Astrocyte (in vitro differentiated cells and primary cell): ENCODE data around the gene DNAH17. TPM values are rescaled to one million over a fixed set of nuclear protein-coding genes. Genes with fewer than 3 reads are reported as not detected.

Experiments
- DNase-seq: peaks from one replicate; pipeline ENCODE4 v3.0.0-alpha.2; 2010; ENCODE audit warnings: low read depth
- FAIRE-seq: peaks from 2 replicates; lab custom pipeline; 2011; peaks lifted over from hg19 to GRCh38; lab: Jason Lieb, UNC
- H2AFZ ChIP-seq: 2 replicates; pipeline ENCODE4 v1.6.0; 2012; ENCODE audit warnings: low read depth, low read length, inconsistent platforms
- H3K27ac ChIP-seq: 2 replicates; pipeline ENCODE4 v1.5.1; 2011; ENCODE audit warnings: low read depth, low read length, inconsistent platforms
- H3K27me3 ChIP-seq: 2 replicates; pipeline ENCODE4 v1.6.0; 2011; ENCODE audit warnings: low read length, inconsistent platforms; ENCODE audit not compliant: insufficient read depth
- H3K36me3 ChIP-seq: 2 replicates; pipeline ENCODE4 v1.5.1; 2011; ENCODE audit warnings: low read length, inconsistent platforms; ENCODE audit not compliant: insufficient read depth
- H3K4me1 ChIP-seq: 2 replicates; pipeline ENCODE4 v1.5.1; 2011; ENCODE audit warnings: low read length, inconsistent platforms; ENCODE audit not compliant: insufficient read depth
- H3K4me2 ChIP-seq: 2 replicates; pipeline ENCODE4 v1.6.0; 2012; ENCODE audit warnings: low read length, inconsistent platforms
- H3K4me3 ChIP-seq: 2 replicates; pipeline ENCODE4 v1.5.1; 2011; ENCODE audit warnings: low read depth, mild to moderate bottlenecking, low read length, inconsistent platforms; ENCODE audit not compliant: insufficient read depth
- H3K79me2 ChIP-seq: 2 replicates; pipeline ENCODE4 v1.6.0; 2012; ENCODE audit warnings: mild to moderate bottlenecking, low read length, inconsistent platforms; ENCODE audit not compliant: insufficient read depth
- H3K9ac ChIP-seq: 2 replicates; pipeline ENCODE4 v1.6.0; 2012; ENCODE audit warnings: mild to moderate bottlenecking, low read length, inconsistent platforms
- H3K9me3 ChIP-seq: 2 replicates; pipeline ENCODE4 v1.5.1; 2012; ENCODE audit warnings: low read depth, mild to moderate bottlenecking, low read length, inconsistent platforms; ENCODE audit not compliant: insufficient read depth
- H4K20me1 ChIP-seq: 2 replicates; pipeline ENCODE4 v1.6.0; 2012; ENCODE audit warnings: low read length, inconsistent platforms; ENCODE audit not compliant: insufficient read depth
- H3K27ac Mint-ChIP-seq: one replicate; pipeline ENCODE4 v1.8.0; 2021; ENCODE audit warnings: mild to moderate bottlenecking, mixed read lengths; ENCODE audit not compliant: unreplicated experiment
- H3K27me3 Mint-ChIP-seq: one replicate; pipeline ENCODE4 v1.8.0; 2021; ENCODE audit warnings: low read depth, mixed read lengths; ENCODE audit not compliant: unreplicated experiment
- H3K36me3 Mint-ChIP-seq: one replicate; pipeline ENCODE4 v1.8.0; 2021; ENCODE audit warnings: low read depth, mixed read lengths; ENCODE audit not compliant: unreplicated experiment
- H3K4me1 Mint-ChIP-seq: one replicate; pipeline ENCODE4 v1.8.0; 2021; ENCODE audit warnings: low read depth, mixed read lengths; ENCODE audit not compliant: unreplicated experiment
- H3K4me3 Mint-ChIP-seq: one replicate; pipeline ENCODE4 v1.8.0; 2021; ENCODE audit warnings: mild to moderate bottlenecking, moderate library complexity, mixed read lengths; ENCODE audit not compliant: unreplicated experiment
- H3K9me3 Mint-ChIP-seq: one replicate; pipeline ENCODE4 v1.8.0; 2021; ENCODE audit warnings: mild to moderate bottlenecking, mixed read lengths; ENCODE audit not compliant: unreplicated experiment
- CTCF ChIP-seq: IDR thresholded peaks from 2 replicates; pipeline ENCODE4 v1.5.1; 2011; ENCODE audit warnings: low read depth, mild to moderate bottlenecking, inconsistent platforms, low read length, moderate library complexity; ENCODE audit not compliant: insufficient read depth
- EZH2 ChIP-seq: IDR thresholded peaks from 2 replicates; pipeline ENCODE4 v1.6.1; 2012; ENCODE audit warnings: mild to moderate bottlenecking, low read length, inconsistent platforms; ENCODE audit not compliant: insufficient read depth
- total RNA-seq: library from RNA; stranded (reverse); gene quantifications from 2 replicates; pipeline ENCODE4 v1.2.1, GENCODE V29; 2021

DNAH17 gene
- total RNA-seq, 1 donor from 2014 or later = 0.14 TPM

DNA sequence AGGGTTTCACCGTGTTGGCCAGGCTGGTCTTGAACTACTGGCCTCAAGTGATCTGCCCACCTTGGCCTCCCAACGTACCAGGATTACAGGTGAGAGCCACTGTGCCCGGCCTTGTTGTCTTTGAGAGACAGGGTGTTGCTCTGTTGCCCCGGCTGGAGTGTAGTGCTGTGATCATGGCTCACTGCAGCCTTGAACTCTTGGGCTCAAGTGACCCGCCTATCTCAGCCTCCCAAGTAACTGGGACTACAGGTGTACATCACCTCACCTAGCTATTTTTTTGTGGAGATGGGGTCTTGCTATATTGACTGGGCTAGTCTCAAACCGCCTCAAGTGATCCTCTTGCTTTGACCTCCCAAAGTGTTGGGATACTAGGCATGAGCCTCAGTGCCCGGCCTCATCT is 130.4 kb downstream of the DNAH17 start:
- Histone ChIP-seq H3K27me3 (no peaks in the 10 kb centered on the region), H2AFZ (no peak overlapping the region), H3K4me2 (no peak overlapping the region), H3K9ac (no peak overlapping the region), H3K36me3 (no peaks in the 10 kb centered on the region), H4K20me1 (no peaks in the 10 kb centered on the region), H3K79me2 (no peaks in the 10 kb centered on the region), H3K4me3 (no peak overlapping the region), H3K9me3 (no peaks in the 10 kb centered on the region), H3K4me1 (no peaks in the 10 kb centered on the region), H3K27ac (no peak overlapping the region)
- Mint-ChIP-seq H3K4me1 (no peaks in the 10 kb centered on the region), H3K36me3 (no peaks in the 10 kb centered on the region), H3K27me3 (peaks cover 15% of the 10 kb centered on the region), H3K4me3 (no peak overlapping the region), H3K9me3 (peaks cover 3% of the 10 kb centered on the region), H3K27ac (no peak overlapping the region)
- DNase-seq = no peak
- FAIRE-seq = no peak
- TF ChIP-seq EZH2 = no peak
- TF ChIP-seq CTCF = no peak

- Mint-ChIP-seq H3K4me3 (no peak overlapping the region), H3K4me1 (no peaks in the 10 kb centered on the region), H3K27ac (no peak overlapping the region), H3K9me3 (peaks cover 3% of the 10 kb centered on the region), H3K27me3 (peaks cover 14% of the 10 kb centered on the region), H3K36me3 (no peaks in the 10 kb centered on the region)
- Histone ChIP-seq H3K4me1 (no peaks in the 10 kb centered on the region), H2AFZ (no peak overlapping the region), H3K36me3 (no peaks in the 10 kb centered on the region), H4K20me1 (no peaks in the 10 kb centered on the region), H3K79me2 (no peaks in the 10 kb centered on the region), H3K9ac (no peak overlapping the region), H3K27ac (no peak overlapping the region), H3K4me2 (no peak overlapping the region), H3K9me3 (no peaks in the 10 kb centered on the region), H3K27me3 (no peaks in the 10 kb centered on the region), H3K4me3 (no peak overlapping the region)
- no peak for DNase-seq
- no peak for FAIRE-seq
- TF ChIP-seq EZH2 (no peak), CTCF (no peak)
These were observed 132.8 kb downstream of the DNAH17 start for GRCh38 chr17:78444392-78444791.

DNA sequence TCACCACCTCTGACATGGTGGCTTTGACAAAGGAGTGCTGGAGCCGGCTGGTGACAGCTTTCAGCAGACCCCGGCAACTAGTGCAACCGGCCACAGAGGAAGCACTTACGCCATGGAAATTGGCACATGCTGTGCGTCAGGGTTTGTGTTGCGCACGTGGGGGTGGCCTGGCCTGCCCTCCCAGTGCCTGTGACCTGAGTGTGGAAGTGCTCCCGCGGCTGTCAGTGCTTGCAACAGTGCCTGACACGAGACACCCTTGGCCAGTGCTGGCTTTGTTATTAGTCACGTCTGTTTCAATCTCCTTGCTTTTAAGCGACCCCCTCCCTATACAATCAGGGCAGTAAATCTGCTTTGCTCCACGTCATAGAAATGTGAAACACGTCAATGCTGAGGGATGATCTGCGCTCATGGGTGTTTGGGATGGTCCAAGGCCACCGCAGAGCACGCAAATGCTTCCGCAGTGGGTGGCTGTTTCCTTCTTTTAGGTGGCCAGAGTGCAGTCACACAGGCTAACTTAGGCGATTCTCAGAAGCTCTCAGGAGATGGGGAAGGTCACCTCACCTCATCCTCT is 134.5 kb downstream of the DNAH17 start:
- no peaks in the 10 kb centered on the region for H3K79me2 ChIP-seq
- H3K4me1 Mint-ChIP-seq = no peaks in the 10 kb centered on the region
- FAIRE-seq (no peak), DNase-seq (no peak)
- no peaks in the 10 kb centered on the region for H3K4me1 ChIP-seq
- no peak overlapping the region for H2AFZ ChIP-seq
- no peaks in the 10 kb centered on the region for H3K9me3 Mint-ChIP-seq
- no peaks in the 10 kb centered on the region for H3K27me3 ChIP-seq
- no peaks in the 10 kb centered on the region for H3K9me3 ChIP-seq
- H3K36me3 Mint-ChIP-seq = no peaks in the 10 kb centered on the region
- H3K4me2 ChIP-seq = no peak overlapping the region
- no peaks in the 10 kb centered on the region for H4K20me1 ChIP-seq
- H3K4me3 Mint-ChIP-seq = no peak overlapping the region
- H3K9ac ChIP-seq = no peak overlapping the region
- TF ChIP-seq EZH2 (no peak), CTCF (no peak)
- peaks cover 17% of the 10 kb centered on the region for H3K27me3 Mint-ChIP-seq
- H3K27ac ChIP-seq = no peak overlapping the region
- H3K4me3 ChIP-seq = no peak overlapping the region
- no peak overlapping the region for H3K27ac Mint-ChIP-seq
- no peaks in the 10 kb centered on the region for H3K36me3 ChIP-seq
